D721Med (cell line): ENCODE results near the gene SLFN5.

ENCODE experiments used
- DNase-seq: peaks from one replicate; pipeline ENCODE4 v3.0.0; 2011; ENCODE audit warnings: low spot score; ENCODE audit not compliant: insufficient read length
- FAIRE-seq: peaks from 2 replicates; lab custom pipeline; 2011; peaks lifted over from hg19 to GRCh38; lab: Jason Lieb, UNC
- CTCF ChIP-seq: IDR thresholded peaks from 2 replicates; pipeline ENCODE4 v1.5.1; 2012; ENCODE audit warnings: mild to moderate bottlenecking, control low read depth; ENCODE audit not compliant: insufficient read depth; ENCODE audit errors: missing control alignments

The SLFN5 gene

GRCh38 chr17:35312790-35313711 lies 70.2 kb downstream of the SLFN5 start:
- TF ChIP-seq CTCF, result peak; percentile 95
- FAIRE-seq, result no peak

DNA sequence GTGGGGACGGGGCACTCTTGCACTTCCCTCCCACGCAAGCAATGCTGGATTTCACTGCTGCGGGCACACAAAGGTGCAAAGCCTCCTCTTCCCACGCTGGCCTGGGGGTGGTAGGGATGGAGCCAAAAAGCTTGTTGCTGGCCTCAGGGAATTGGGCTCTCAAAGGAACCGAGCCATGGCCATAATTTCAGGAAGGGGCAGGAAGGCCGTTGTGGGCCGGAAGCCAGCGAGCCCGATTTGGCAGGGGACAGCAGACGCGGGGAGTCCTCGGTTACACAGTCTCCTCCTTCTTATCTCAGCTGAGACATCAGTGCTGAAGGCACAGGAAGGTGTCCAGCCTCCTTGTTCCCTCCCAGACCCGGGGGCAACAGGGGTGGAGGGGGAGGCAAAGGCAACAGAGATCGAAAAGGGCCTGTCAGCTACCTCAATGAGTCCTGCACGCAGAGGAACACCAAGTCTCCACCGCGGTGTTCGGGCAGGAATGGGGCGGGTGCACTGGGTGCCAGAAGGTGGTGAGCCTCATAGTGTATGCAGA lies 71.1 kb downstream of the SLFN5 start:
- DNase-seq (no peak), FAIRE-seq (no peak)
- TF ChIP-seq CTCF, result no peak

More at GRCh38 chr17:35312790-35313711, 70.2 kb downstream of the SLFN5 start:
- DNase-seq, result peak; percentile 18

- DNase-seq (no peak), FAIRE-seq (no peak)
- TF ChIP-seq CTCF, result no peak
These were observed 71.7 kb downstream of the SLFN5 start for GRCh38 chr17:35314415-35315216.

GRCh38 chr17:35315283-35315682 lies 72.4 kb downstream of the SLFN5 start:
- no peak for TF ChIP-seq CTCF
- no peak for DNase-seq
- FAIRE-seq, result no peak

DNA sequence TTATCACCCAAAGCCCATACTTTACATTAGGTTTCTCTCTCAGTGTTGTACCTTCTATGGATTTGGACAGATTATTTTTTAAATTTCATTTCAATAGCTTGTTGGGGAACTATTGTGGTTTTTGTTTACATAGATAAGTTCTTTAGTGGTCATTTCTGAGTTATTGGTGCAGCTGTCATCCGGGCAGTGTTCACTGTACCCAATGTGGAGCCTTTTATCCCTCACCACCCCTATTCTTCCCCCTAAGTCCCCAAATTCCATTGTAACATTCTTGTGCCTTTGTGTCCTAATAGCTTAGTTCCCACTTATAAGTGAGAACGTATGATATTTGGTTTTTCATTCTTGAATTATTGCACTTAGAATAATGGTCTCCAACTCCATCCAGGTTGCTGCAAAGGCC lies 73.1 kb downstream of the SLFN5 start:
- FAIRE-seq (no peak), DNase-seq (no peak)
- no peak for TF ChIP-seq CTCF

DNA sequence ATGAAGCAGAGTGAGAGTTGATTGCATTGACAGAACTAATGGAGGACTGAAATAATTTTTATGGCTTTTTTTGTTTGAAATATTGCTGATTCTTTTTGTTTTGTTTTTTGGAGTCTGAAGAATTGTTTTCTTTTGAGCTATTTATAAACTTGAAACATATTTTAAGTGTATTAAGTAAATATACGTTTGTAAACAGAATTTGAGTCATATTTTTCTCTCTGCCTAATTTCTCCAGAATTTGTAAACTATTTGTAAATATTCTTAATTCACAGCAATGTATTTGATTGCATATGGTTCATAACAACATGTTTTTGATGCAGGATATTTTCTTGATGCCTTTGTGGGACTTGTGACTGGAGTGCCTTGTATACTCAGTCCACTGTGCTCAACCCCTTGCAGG lies 79.9 kb downstream of the SLFN5 start:
- TF ChIP-seq CTCF, result no peak
- no peak for FAIRE-seq

More for the DNA sequence above, 79.9 kb downstream of the SLFN5 start:
- no peak for DNase-seq
